Activated CD4-positive, alpha-beta T cell treated with anti-CD3 and anti-CD28 coated beads, Interleukin-2, amount 10 ng/mL, durations not matched to agents 24 days and 14 days (primary cell): ENCODE results near the gene AMY1C. TPM values are rescaled to one million over a fixed set of nuclear protein-coding genes. Genes with fewer than 3 reads are reported as not detected.
"Not testable (repeated sequence)": the region's sequence is repeated elsewhere in the genome, so short reads cannot be mapped to it uniquely, and the experiment has no call there.

Experiments used
- DNase-seq: peaks from one replicate; pipeline ENCODE4 v3.0.0; 2022
- H3K27ac Mint-ChIP-seq: one replicate; pipeline ENCODE4 v1.8.0; 2022; ENCODE audit warnings: mild to moderate bottlenecking, mixed read lengths
- H3K27me3 Mint-ChIP-seq: one replicate; pipeline ENCODE4 v1.8.0; 2022; ENCODE audit warnings: mixed read lengths
- H3K36me3 Mint-ChIP-seq: one replicate; pipeline ENCODE4 v1.8.0; 2022; ENCODE audit warnings: low read depth, mild to moderate bottlenecking, mixed read lengths
- H3K4me1 Mint-ChIP-seq: one replicate; pipeline ENCODE4 v1.8.0; 2021; ENCODE audit warnings: mixed read lengths
- H3K4me3 Mint-ChIP-seq: one replicate; pipeline ENCODE4 v1.8.0; 2022; ENCODE audit warnings: mild to moderate bottlenecking, moderate library complexity, mixed read lengths
- H3K9me3 Mint-ChIP-seq: one replicate; pipeline ENCODE4 v1.8.0; 2021; ENCODE audit warnings: mixed read lengths
- intact Hi-C: fragments of 100-400 bp; cut with micrococcal nuclease; formaldehyde crosslinking; loops from one replicate; pipeline ENCODE4 v1.15.1; 2023
- total RNA-seq: library from RNA; stranded (reverse); gene quantifications from 2 replicates; pipeline ENCODE4 v1.2.3, GENCODE V29; 2022

The AMY1C gene
- not detected in 2 replicates for total RNA-seq

GRCh38 chr1:103749598-103749997, at the start of gene AMY1C:
Gene AMY1C (plus strand): TSS chr1:103749898. CDS start chr1:103750470, 572 bp downstream.
- H3K27ac Mint-ChIP-seq, H3K9me3 Mint-ChIP-seq, H3K4me3 Mint-ChIP-seq, intact Hi-C loops, H3K4me1 Mint-ChIP-seq, DNase-seq, H3K36me3 Mint-ChIP-seq, H3K27me3 Mint-ChIP-seq: not testable (repeated sequence)

GRCh38 chr1:103700669-103701068, 49.0 kb upstream of the AMY1C start:
- H3K4me3 Mint-ChIP-seq, DNase-seq, intact Hi-C loops, H3K27me3 Mint-ChIP-seq, H3K4me1 Mint-ChIP-seq, H3K36me3 Mint-ChIP-seq, H3K27ac Mint-ChIP-seq, H3K9me3 Mint-ChIP-seq: not testable (repeated sequence)

- intact Hi-C loops, DNase-seq, H3K4me1 Mint-ChIP-seq, H3K27ac Mint-ChIP-seq, H3K4me3 Mint-ChIP-seq, H3K27me3 Mint-ChIP-seq, H3K36me3 Mint-ChIP-seq, H3K9me3 Mint-ChIP-seq: not testable (repeated sequence)
Observed at GRCh38 chr1:103701256-103701655, 48.4 kb upstream of the AMY1C start.

GRCh38 chr1:103707670-103708069, 42.0 kb upstream of the AMY1C start:
- H3K4me3 Mint-ChIP-seq, DNase-seq, H3K36me3 Mint-ChIP-seq, intact Hi-C loops, H3K27me3 Mint-ChIP-seq, H3K9me3 Mint-ChIP-seq, H3K4me1 Mint-ChIP-seq, H3K27ac Mint-ChIP-seq: not testable (repeated sequence)

GRCh38 chr1:103710381-103710780, 39.3 kb upstream of the AMY1C start:
- H3K9me3 Mint-ChIP-seq, H3K27ac Mint-ChIP-seq, intact Hi-C loops, H3K27me3 Mint-ChIP-seq, DNase-seq, H3K4me3 Mint-ChIP-seq, H3K4me1 Mint-ChIP-seq, H3K36me3 Mint-ChIP-seq: not testable (repeated sequence)

GRCh38 chr1:103717404-103717803, 32.3 kb upstream of the AMY1C start:
- DNase-seq, H3K27me3 Mint-ChIP-seq, H3K4me1 Mint-ChIP-seq, H3K4me3 Mint-ChIP-seq, H3K9me3 Mint-ChIP-seq, intact Hi-C loops, H3K36me3 Mint-ChIP-seq, H3K27ac Mint-ChIP-seq: not testable (repeated sequence)

- H3K4me1 Mint-ChIP-seq, H3K4me3 Mint-ChIP-seq, H3K27me3 Mint-ChIP-seq, H3K9me3 Mint-ChIP-seq, H3K36me3 Mint-ChIP-seq, DNase-seq, intact Hi-C loops, H3K27ac Mint-ChIP-seq: not testable (repeated sequence)
Observed at GRCh38 chr1:103721473-103721872, 28.2 kb upstream of the AMY1C start.

GRCh38 chr1:103735334-103735733, 14.4 kb upstream of the AMY1C start:
- H3K4me1 Mint-ChIP-seq, H3K36me3 Mint-ChIP-seq, H3K27me3 Mint-ChIP-seq, intact Hi-C loops, H3K9me3 Mint-ChIP-seq, DNase-seq, H3K4me3 Mint-ChIP-seq, H3K27ac Mint-ChIP-seq: not testable (repeated sequence)

GRCh38 chr1:103738031-103738430, 11.7 kb upstream of the AMY1C start:
- H3K27ac Mint-ChIP-seq, H3K36me3 Mint-ChIP-seq, DNase-seq, H3K4me1 Mint-ChIP-seq, H3K9me3 Mint-ChIP-seq, intact Hi-C loops, H3K27me3 Mint-ChIP-seq, H3K4me3 Mint-ChIP-seq: not testable (repeated sequence)

GRCh38 chr1:103744449-103744848, 5.2 kb upstream of the AMY1C start:
- H3K27ac Mint-ChIP-seq, intact Hi-C loops, H3K27me3 Mint-ChIP-seq, DNase-seq, H3K4me1 Mint-ChIP-seq, H3K36me3 Mint-ChIP-seq, H3K9me3 Mint-ChIP-seq, H3K4me3 Mint-ChIP-seq: not testable (repeated sequence)

- H3K27me3 Mint-ChIP-seq, H3K4me3 Mint-ChIP-seq, H3K9me3 Mint-ChIP-seq, H3K36me3 Mint-ChIP-seq, H3K4me1 Mint-ChIP-seq, intact Hi-C loops, H3K27ac Mint-ChIP-seq, DNase-seq: not testable (repeated sequence)
Observed at GRCh38 chr1:103745040-103745439, 4.7 kb upstream of the AMY1C start.

- H3K9me3 Mint-ChIP-seq, H3K4me1 Mint-ChIP-seq, DNase-seq, H3K36me3 Mint-ChIP-seq, H3K27ac Mint-ChIP-seq, H3K4me3 Mint-ChIP-seq, H3K27me3 Mint-ChIP-seq, intact Hi-C loops: not testable (repeated sequence)
Observed at GRCh38 chr1:103748273-103748672, 1.4 kb upstream of the AMY1C start.

- no peak overlapping the region for H3K27ac Mint-ChIP-seq
- intact Hi-C loops = no loop called here
- no peaks in the 10 kb centered on the region for H3K36me3 Mint-ChIP-seq
- H3K27me3 Mint-ChIP-seq = no peaks in the 10 kb centered on the region
- H3K9me3 Mint-ChIP-seq = no peaks in the 10 kb centered on the region
- H3K4me3 Mint-ChIP-seq = no peak overlapping the region
- no peaks in the 10 kb centered on the region for H3K4me1 Mint-ChIP-seq
- DNase-seq = no peak
Observed at GRCh38 chr1:103761896-103762295, 12.2 kb downstream of the AMY1C start.

GRCh38 chr1:103779932-103780331, 30.2 kb downstream of the AMY1C start:
- Mint-ChIP-seq H3K27me3 (no peaks in the 10 kb centered on the region), H3K27ac (no peak overlapping the region), H3K36me3 (no peaks in the 10 kb centered on the region), H3K4me3 (no peak overlapping the region), H3K4me1 (no peaks in the 10 kb centered on the region), H3K9me3 (no peaks in the 10 kb centered on the region)
- intact Hi-C loops = no loop called here
- no peak for DNase-seq

- Mint-ChIP-seq H3K9me3 (no peaks in the 10 kb centered on the region), H3K27me3 (no peaks in the 10 kb centered on the region), H3K4me3 (no peak overlapping the region), H3K4me1 (no peaks in the 10 kb centered on the region), H3K36me3 (no peaks in the 10 kb centered on the region), H3K27ac (no peak overlapping the region)
- DNase-seq = no peak
- intact Hi-C loops = no loop called here
Observed at GRCh38 chr1:103783944-103784377, 34.3 kb downstream of the AMY1C start.
